Stimulated activated CD4-positive, alpha-beta T cell treated with anti-CD3 and anti-CD28 coated beads, Interleukin-15, amount 100 ng/mL, for 48 hours (primary cell): Measurements from ENCODE around the gene NUDT22.
"Not testable (repeated sequence)": the region's sequence is repeated elsewhere in the genome, so short reads cannot be mapped to it uniquely, and the experiment has no call there.

Experiments used
- DNase-seq, 2 donors: peaks; one replicate each; pipeline ENCODE4 v3.0.0-alpha.2; 2020; ENCODE audit warnings: low read depth in 2 of 2

Gene NUDT22

GRCh38 chr11:64241491-64242374 is 15.7 kb downstream of the NUDT22 start:
- DNase-seq = no peak

- DNase-seq = no peak
These were observed 17.3 kb downstream of the NUDT22 start for GRCh38 chr11:64243236-64243854.

- no peak for DNase-seq
These were observed 18.0 kb downstream of the NUDT22 start for GRCh38 chr11:64244107-64244506.

GRCh38 chr11:64244966-64245365 is 18.9 kb downstream of the NUDT22 start:
- DNase-seq = no peak

- no peak for DNase-seq
These were observed 19.3 kb downstream of the NUDT22 start for GRCh38 chr11:64245401-64245796.

GRCh38 chr11:64245797-64246620 is 19.9 kb downstream of the NUDT22 start:
- peak; percentile 67 to 80 for DNase-seq

GRCh38 chr11:64246621-64246870 is 20.5 kb downstream of the NUDT22 start:
- not testable (repeated sequence) for DNase-seq

GRCh38 chr11:64246871-64247728 is 21.0 kb downstream of the NUDT22 start, which contains the start of gene PPP1R14B:
Gene PPP1R14B (minus strand): TSS chr11:64246943. CDS start chr11:64246673, 270 bp downstream.
- DNase-seq = peak; percentile 59 to 78

- no peak for DNase-seq
These were observed 21.9 kb downstream of the NUDT22 start for GRCh38 chr11:64247729-64248531.

- no peak for DNase-seq
These were observed 22.5 kb downstream of the NUDT22 start for GRCh38 chr11:64248578-64248977.

GRCh38 chr11:64249038-64249437 is 23.0 kb downstream of the NUDT22 start:
- DNase-seq = no peak

GRCh38 chr11:64249563-64250414 is 23.7 kb downstream of the NUDT22 start:
- DNase-seq = no peak

- no peak for DNase-seq
These were observed 24.4 kb downstream of the NUDT22 start for GRCh38 chr11:64250415-64251015.

- no peak for DNase-seq
These were observed 25.1 kb downstream of the NUDT22 start, which contains the start of gene PLCB3 for GRCh38 chr11:64251016-64251752. Gene PLCB3 (plus strand): TSS chr11:64251530. CDS start chr11:64251650, 120 bp downstream.

GRCh38 chr11:64251753-64252002 is 25.6 kb downstream of the NUDT22 start:
- no peak for DNase-seq

- no peak for DNase-seq
These were observed 26.2 kb downstream of the NUDT22 start for GRCh38 chr11:64252003-64252872.

- DNase-seq = no peak
These were observed 27.0 kb downstream of the NUDT22 start for GRCh38 chr11:64253043-64253442.

- no peak for DNase-seq
These were observed 27.4 kb downstream of the NUDT22 start for GRCh38 chr11:64253481-64253880.
